Measurements from ENCODE around the gene ZMIZ1. TPM values are rescaled to one million over a fixed set of nuclear protein-coding genes. Genes with fewer than 3 reads are reported as not detected.

Gene ZMIZ1
- total and polyA plus RNA-seq, 2 experiments from 2014 or later, result 9.2 to 30.9 TPM

- Histone ChIP-seq H3K79me2 (replicated peaks; ENCODE audit: insufficient read depth) (peaks cover 96% of the 10 kb centered on the region), H3K4me2 (no peak overlapping the region), H2AFZ (no peak overlapping the region), H3F3A (replicated peaks; ENCODE audit: low read depth) (no peaks in the 10 kb centered on the region), H4K20me1 (replicated peaks; ENCODE audit: insufficient read depth) (peaks cover 32% of the 10 kb centered on the region), H3K9me2 (ENCODE audit: insufficient read depth) (no peaks in the 10 kb centered on the region), H3K27me3 (ENCODE audit: insufficient read depth) (no peaks in the 10 kb centered on the region), H3K4me3 (no peak overlapping the region), H3K4me1 (ENCODE audit: insufficient read depth) (peaks cover 13% of the 10 kb centered on the region), H3K27ac (ENCODE audit: low read depth) (no peak overlapping the region), H3K36me3 (ENCODE audit: insufficient read depth) (no peaks in the 10 kb centered on the region)
- Mint-ChIP-seq H3K4me3 (no peak overlapping the region), H3K4me1 (peaks cover 62% of the 10 kb centered on the region), H3K27me3 (ENCODE audit: insufficient read depth, low read depth, poor library complexity) (peaks cover 11% of the 10 kb centered on the region), H3K27ac (no peak overlapping the region), H3K36me3 (ENCODE audit: low read depth) (no peaks in the 10 kb centered on the region; the same call in 2 of the 3 replicates), H3K9me3 (no peaks in the 10 kb centered on the region)
- no peak for DNase-seq (ENCODE audit: low spot score)
- no peak for ATAC-seq
- TF ChIP-seq ZNF462 (CRISPR knock-in tag; IDR thresholded peaks at IDR 0.05) (no peak), POLR2AphosphoS5 (IDR thresholded peaks at IDR 0.05; ENCODE audit: low read depth) (no peak), REST (IDR thresholded peaks at IDR 0.05; ENCODE audit: unreplicated experiment) (no peak), ZNF114 (CRISPR knock-in tag; IDR thresholded peaks at IDR 0.05) (no peak), NANOG (IDR thresholded peaks at IDR 0.05; ENCODE audit: borderline replicate concordance) (no peak), JUNB (IDR thresholded peaks at IDR 0.05; ENCODE audit: unreplicated experiment) (no peak)
Observed at GRCh38 chr10:79087721-79088120, 19.0 kb downstream of the ZMIZ1 start.

Measured in GM23338 (cell line).